ENCODE data around the gene MAD1L1.
"Not testable (repeated sequence)": the region's sequence is repeated elsewhere in the genome, so short reads cannot be mapped to it uniquely, and the experiment has no call there.

Gene MAD1L1

GRCh38 chr7:1883834-1884582, 348.7 kb downstream of the MAD1L1 start:
- DNase-seq = no peak

DNA sequence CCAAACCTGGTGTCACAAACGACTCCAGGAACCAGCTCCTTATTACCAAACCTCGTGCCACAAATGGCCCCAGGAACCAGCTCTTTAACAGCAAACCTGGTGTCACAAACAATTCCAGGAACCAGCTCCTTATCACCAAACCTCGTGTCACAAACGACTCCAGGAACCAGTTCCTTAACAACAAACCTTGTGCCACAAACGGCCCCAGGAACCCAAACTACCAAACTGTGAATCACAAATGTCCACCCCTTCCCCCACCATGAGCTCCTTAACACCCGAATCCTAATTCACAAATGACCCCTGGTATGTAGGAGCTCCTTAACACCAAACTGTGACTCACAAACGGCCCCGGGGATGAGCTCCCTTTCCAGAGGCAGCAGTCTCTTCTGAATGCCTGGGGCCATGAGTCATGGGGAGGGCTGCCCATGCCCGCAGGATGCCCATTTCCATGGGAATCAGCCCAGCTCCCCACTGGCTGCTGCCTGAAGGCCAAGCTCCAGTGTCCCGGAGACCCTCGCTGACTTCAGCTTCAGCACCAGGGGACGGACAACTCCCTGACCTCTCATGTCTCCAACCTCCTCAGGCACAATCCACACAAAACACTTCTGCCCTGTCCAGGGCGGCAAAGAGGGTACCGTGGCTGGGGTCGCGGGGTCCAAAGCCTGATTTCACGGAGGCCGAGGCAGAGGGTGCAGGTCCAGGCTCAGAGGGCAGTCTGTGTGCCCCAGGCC, 349.5 kb downstream of the MAD1L1 start:
- DNase-seq = no peak

DNA sequence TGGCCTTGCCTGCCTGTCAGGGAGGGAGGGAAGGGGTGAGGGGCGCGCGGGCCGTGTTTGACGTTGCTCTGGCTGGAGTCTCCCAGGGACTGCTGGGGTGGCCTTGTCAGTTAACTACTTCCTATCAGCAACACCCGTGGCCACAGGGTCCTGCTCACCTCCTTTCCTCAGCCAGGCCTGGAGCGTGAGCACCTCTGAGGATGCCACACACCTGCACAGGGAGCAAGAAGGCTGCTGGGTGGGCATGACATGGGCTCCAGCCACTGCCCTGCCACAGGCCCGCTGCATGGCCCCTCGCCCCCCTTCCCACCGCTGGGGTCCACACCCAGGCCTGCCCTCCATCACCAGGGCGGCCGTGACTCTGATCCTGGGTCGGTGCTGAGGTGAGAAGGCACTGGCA, 350.3 kb downstream of the MAD1L1 start:
- no peak for DNase-seq

DNA sequence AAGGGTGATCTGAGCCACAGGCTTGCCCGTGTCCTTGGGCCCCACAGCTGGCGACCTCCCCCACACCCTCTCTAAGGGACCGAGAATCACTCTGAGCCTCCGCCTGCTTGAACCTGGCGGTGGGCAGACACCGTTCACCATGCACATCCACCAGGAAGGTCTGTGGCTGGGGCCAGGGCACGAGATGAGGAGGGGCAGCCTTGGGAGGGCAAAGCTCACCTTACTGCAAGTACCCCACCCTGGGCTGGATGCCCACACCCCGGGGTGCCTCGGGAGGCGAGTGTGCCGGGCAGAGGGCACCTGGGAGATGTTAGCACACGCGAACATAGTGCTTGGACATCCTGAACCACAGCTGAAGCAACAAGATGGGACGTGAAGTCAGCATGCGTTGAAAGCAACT, 350.8 kb downstream of the MAD1L1 start:
- DNase-seq = no peak

DNA sequence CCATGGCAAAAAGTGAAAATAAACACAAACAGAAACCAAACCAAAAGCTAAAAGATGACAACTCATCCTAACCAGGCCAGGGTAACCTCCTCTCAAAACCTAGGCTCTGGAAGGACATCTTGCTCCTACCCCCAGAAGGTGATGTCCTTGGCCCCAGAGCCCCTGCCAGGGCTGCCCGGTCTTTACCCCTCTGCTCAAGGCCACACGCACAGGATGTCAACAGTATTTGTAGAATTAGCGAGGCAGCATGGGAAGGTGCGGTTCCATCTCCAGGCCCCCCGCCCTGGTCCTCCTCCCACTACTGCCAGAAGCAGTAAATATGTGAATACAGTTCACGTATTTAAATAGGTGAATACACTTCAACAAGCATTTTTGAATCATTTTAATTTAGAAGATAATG, 356.1 kb downstream of the MAD1L1 start:
- DNase-seq = not testable (repeated sequence)

GRCh38 chr7:1875392-1876199, 357.1 kb downstream of the MAD1L1 start:
- DNase-seq = peak; percentile 11

GRCh38 chr7:1874590-1875391, 358.0 kb downstream of the MAD1L1 start:
- DNase-seq = not testable (repeated sequence)

DNA sequence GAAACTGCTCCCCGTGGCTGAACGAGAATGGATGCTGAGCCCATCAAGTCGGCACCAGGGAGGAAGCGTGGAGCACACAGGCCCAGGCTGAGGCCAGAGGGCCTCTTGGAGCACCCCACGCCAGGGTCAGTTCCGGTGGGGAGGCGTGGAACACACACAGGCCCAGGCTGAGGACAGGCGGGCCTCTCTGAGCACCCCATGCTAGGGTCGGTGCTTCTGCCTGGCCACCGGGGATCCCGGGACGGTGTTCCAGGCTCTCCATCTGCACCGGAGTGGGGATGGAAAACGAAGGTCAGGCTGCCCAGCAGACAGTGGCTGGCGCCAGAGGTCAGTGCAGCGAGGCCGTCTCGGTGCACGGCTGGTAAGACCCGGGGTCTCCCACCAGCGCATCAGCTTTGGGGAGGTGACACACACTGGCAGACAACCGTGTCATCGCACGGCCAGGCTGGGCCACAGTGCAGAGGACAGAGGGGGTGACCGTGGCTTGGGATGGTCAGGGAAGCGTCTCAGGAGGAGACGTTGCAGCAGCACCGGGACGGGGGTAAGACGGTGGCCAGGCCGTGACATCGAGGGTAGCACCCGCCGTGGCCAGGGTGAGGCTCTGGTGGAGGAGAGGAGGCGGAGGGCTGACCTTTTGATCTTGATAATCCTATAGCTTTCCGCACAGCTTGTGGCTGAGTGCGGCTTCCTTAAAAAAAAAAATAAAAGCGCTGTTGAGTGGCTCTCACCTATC, 358.7 kb downstream of the MAD1L1 start:
- DNase-seq = no peak

DNA sequence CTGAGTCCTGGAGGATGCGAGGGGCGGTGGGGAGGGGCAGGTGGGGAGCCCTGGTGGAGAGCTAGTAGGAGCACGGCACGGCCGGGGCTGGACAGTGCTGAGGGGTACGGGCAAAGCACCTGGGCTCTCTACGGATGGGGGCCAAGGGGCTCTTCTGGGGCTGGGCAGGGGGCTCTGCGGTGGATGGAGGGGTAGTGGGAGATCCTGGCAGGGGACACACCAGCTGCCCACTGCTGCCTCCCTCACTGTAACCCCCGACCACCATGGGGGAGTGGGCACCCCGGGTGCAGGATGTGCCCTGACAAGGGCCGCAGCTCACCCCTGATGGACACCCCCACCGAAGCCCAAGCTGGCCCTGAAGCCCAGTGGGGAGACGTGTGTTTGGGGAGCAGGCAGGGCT, 359.3 kb downstream of the MAD1L1 start:
- no peak for DNase-seq

DNA sequence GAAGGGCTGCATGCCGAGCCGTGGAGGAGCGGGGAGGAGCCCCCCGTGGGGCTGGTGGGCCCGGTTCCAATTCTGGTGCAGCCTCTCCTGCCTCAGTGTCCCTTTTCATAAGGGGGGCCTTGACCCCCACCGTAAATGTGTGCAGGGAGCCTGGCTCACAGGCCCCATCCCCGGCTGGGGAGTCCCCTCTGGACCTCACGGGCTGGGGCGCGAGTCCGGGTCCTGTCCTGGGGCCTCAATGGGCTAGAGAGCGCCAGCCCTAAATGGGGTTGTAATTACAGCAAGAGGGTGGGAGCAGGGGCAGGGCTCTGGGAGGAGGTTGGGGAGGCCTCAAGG, 359.7 kb downstream of the MAD1L1 start:
- no peak for DNase-seq

DNA sequence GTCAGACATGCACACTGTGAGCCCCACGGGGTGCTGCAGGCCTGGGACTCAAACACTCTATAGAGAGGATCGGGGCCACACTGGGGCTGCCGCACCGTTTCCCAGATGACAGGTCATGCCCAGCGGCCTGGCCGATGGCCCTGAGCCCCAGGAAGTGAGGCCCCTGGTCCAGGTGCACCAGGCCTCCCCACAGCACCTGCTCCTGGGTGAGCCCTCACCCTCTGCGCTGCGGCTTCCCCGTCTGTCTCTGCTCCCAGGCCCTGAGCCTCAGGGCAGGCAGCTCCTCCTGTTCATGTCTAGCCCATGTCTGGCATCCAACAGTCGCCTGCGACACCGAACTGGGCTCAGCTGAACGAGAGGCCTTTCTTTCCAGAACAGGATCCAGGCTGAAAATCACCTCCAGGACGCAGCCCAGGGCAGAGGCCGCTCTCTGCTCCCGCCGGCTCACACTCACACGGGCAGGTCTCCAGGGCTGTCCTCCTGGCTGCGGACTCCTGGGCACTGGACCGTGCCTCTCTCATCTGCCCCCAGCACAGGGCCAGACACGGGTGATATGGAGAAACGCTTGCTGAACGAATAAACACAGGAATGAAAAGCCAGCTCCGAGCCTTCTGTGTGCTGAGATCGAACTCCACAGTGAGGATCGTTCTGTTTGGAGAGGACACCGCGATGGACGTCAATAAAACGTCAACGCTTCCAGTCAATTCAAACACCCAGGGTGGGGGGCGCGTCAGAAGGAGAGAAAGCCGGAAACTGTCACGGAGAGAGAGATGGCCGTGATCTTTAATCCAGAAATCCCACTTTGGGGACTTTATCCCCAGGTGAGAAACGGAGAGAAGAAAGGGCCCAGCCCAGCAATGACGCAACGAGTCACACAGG, 360.3 kb downstream of the MAD1L1 start:
- DNase-seq = no peak

DNA sequence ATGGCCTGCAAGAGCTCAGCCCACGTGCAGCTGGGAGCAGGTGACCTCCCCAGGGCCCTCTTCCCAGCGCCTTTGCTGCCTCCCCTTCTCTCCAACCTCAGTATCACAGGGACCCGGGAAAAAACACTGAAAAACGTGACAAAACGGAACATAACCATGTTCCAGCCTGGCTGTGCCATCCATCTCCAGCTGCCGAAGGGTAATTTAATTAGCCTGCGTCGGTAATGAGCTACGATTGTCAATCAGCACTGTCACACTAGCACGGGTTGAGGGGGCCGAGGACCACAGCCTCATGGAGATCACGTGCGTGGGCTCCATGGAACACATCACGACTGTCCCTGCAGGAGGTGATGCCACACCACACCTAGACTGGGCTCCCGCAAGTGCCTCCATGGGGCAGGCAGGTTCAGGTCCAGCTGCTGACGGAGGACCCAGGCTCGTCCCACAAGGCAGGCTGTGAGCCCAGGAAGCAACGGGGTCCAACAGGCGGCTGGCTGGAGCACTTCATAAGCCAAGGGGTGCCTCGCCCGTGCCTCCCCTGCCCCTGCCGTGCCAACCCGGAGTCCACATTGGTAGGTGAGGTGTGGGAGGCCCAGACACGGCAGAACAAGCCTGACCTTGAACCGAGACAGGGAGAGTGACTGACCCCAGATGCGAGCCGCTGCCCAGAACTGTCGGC, 363.2 kb downstream of the MAD1L1 start:
- no peak for DNase-seq

DNA sequence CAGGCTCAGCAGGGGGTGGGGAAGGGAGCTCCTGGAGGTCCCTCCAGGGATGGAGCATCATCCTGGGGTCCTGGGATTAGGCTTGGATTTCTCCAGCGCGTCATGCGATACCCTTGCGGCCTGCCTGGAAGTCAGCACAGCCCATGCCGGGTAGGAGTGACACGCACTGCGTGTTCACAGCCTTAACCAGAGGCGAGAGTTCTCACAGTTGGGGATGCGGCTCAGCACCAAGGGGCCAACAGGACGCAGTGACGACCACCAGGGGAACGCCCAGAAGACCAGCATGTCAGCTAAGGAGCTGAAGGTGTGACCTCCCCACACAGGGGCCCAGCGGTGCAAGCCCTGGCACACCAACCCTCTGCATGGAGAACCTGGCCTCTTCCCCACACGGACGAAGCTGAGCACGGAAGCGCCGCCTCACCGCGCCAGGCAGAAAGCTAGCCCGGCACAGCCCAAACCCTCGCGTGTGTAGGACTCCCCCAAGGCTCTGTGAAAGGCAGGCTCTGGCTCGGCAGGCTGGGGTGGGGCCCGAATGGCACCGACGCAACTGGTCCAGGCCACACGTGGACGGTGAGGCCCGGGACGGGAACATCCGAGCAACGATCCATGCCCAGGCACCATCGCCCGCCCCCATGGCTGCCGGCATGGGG, 364.1 kb downstream of the MAD1L1 start:
- no peak for DNase-seq

- no peak for DNase-seq
These were observed 365.1 kb downstream of the MAD1L1 start for GRCh38 chr7:1867370-1868260.

GRCh38 chr7:1866601-1867000, 366.1 kb downstream of the MAD1L1 start:
- DNase-seq = no peak

GRCh38 chr7:1865571-1866255, 367.0 kb downstream of the MAD1L1 start:
- DNase-seq = no peak

DNA sequence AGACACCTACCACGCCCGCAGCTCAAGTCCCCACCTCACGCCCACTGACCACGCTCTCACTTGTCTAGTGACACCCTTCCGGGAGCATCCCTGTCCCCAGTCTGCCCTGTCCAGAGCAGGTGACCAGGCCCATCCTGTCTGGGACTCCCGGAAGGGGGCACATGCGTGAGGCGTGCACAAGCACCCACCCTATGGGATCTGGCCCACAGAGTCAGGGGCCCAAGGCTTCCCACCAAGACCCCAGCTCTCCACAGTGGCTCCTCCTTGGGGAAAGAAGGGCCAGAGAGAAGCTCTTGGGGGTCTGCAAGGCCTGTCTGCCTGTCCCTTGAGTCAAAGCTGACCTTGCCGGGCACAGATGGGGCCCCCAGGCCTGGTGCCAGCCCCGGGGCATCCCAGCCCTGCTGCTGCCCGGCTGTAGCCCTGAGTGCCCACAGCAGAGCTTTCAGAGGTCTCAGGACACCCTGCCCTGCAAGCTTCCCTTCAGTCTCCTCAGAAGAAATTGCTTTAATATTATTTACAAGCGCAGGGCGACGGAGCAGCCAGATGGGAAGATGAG, 367.7 kb downstream of the MAD1L1 start:
- no peak for DNase-seq

Data from CD4-positive, alpha-beta T cell treated with Interleukin-10 for 1 hour (primary cell).